Suppressor macrophage treated with lipopolysaccharide for 4 hours (primary cell): ENCODE measurements around the gene ZNF529.
"Not testable (repeated sequence)": the region's sequence is repeated elsewhere in the genome, so short reads cannot be mapped to it uniquely, and the experiment has no call there.

Experiments
- DNase-seq: peaks from one replicate; pipeline ENCODE4 v3.0.0-alpha.2; 2020

The ZNF529 gene

GRCh38 chr19:36573020-36573894, at the start of gene ZNF529:
TSS of gene ZNF529 (minus strand) at chr19:36573292. CDS start at chr19:36572346, 946 bp downstream.
- peak; percentile 93 for DNase-seq

GRCh38 chr19:36605877-36606478, 32.9 kb upstream of the ZNF529 start:
- peak; percentile 16 for DNase-seq

GRCh38 chr19:36605101-36605876, 32.2 kb upstream of the ZNF529 start, which contains the start of gene ZNF382:
TSS of gene ZNF382 (plus strand) at chr19:36605313. CDS start at chr19:36609915, 4,602 bp downstream.
- peak; percentile 86 for DNase-seq

GRCh38 chr19:36604656-36605100, 31.6 kb upstream of the ZNF529 start:
- DNase-seq = peak; percentile 72

- DNase-seq = not testable (repeated sequence)
Measured at GRCh38 chr19:36602681-36603080, 29.6 kb upstream of the ZNF529 start.

- DNase-seq = no peak
Measured at GRCh38 chr19:36579255-36579654, 6.2 kb upstream of the ZNF529 start.

- DNase-seq = no peak
Measured at GRCh38 chr19:36577271-36577996, 4.3 kb upstream of the ZNF529 start.

GRCh38 chr19:36574741-36575140, 1.6 kb upstream of the ZNF529 start:
- no peak for DNase-seq

GRCh38 chr19:36573895-36574720, 1.0 kb upstream of the ZNF529 start:
- peak; percentile 0 for DNase-seq

- DNase-seq = no peak
Measured at GRCh38 chr19:36572593-36573019, 486 bp downstream of the ZNF529 start.

GRCh38 chr19:36564391-36564790, 8.7 kb downstream of the ZNF529 start:
- no peak for DNase-seq

- DNase-seq = peak; percentile 7
Measured at GRCh38 chr19:36547001-36547732, 25.9 kb downstream of the ZNF529 start.

- DNase-seq = no peak
Measured at GRCh38 chr19:36528921-36529518, 44.1 kb downstream of the ZNF529 start.

GRCh38 chr19:36528194-36528920, 44.7 kb downstream of the ZNF529 start, which contains the start of gene ZNF260:
TSS of gene ZNF260 (minus strand) at chr19:36528271. CDS start at chr19:36515238, 13,033 bp downstream.
- DNase-seq = peak; percentile 98

GRCh38 chr19:36527873-36528193, 45.3 kb downstream of the ZNF529 start:
- no peak for DNase-seq

GRCh38 chr19:36527341-36527740, 45.8 kb downstream of the ZNF529 start:
- no peak for DNase-seq

- DNase-seq = no peak
Measured at GRCh38 chr19:36526581-36526980, 46.5 kb downstream of the ZNF529 start.

- no peak for DNase-seq
Measured at GRCh38 chr19:36524617-36525016, 48.5 kb downstream of the ZNF529 start.

- DNase-seq = no peak
Measured at GRCh38 chr19:36514012-36514612, 59.0 kb downstream of the ZNF529 start.
